NCI-H1417 treated with DMSO at 0.1 percent for 48 hours (cell line): Measurements from ENCODE around the gene CCDC86.

Source experiments
- DNase-seq: peaks from one replicate; lab custom pipeline; 2025; lab: John Stamatoyannopoulos, UW

Gene CCDC86

GRCh38 chr11:60852982-60853950, 11.4 kb downstream of the CCDC86 start:
- no peak for DNase-seq

DNA sequence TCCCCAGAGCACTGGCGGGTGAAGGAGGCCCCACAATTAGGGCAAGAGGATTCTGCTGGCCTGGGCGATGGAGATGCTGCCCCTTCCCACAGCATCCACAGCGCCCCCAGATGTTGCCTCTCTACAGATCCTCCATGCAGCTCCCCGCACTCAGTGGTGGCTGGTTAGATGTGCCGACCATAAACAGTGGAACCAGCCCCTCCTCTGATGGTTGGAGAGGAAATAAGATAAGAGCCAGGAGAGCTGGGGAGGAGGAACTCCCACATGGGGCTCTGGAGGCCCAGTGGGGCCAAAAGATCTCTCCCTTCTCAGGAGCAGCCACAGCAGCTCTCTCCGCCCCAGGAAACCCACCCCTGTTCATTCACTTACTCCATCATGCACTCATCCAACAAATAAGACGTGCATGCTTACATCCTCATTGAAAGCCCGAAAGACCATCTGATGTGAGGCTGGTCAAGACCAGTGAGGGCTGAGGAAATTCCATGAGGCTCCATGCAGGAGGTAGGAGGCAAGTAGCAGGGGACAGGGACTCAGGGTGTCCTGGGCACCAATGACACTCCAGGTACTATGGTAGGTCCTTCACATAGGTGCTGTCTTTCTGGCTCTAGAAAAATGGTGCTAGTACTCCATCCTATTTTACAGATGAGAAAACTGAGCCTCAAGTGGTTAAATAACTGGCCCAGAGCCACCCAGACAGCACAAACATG, 12.4 kb downstream of the CCDC86 start:
- DNase-seq: no peak

GRCh38 chr11:60854847-60855725, 13.2 kb downstream of the CCDC86 start:
- no peak for DNase-seq

- no peak for DNase-seq
Measured at GRCh38 chr11:60855726-60856633, 14.1 kb downstream of the CCDC86 start, which contains the start of gene PTGDR2. PTGDR2 (minus strand) TSS chr11:60855950; CDS start chr11:60853722, 2,228 bp downstream.

DNA sequence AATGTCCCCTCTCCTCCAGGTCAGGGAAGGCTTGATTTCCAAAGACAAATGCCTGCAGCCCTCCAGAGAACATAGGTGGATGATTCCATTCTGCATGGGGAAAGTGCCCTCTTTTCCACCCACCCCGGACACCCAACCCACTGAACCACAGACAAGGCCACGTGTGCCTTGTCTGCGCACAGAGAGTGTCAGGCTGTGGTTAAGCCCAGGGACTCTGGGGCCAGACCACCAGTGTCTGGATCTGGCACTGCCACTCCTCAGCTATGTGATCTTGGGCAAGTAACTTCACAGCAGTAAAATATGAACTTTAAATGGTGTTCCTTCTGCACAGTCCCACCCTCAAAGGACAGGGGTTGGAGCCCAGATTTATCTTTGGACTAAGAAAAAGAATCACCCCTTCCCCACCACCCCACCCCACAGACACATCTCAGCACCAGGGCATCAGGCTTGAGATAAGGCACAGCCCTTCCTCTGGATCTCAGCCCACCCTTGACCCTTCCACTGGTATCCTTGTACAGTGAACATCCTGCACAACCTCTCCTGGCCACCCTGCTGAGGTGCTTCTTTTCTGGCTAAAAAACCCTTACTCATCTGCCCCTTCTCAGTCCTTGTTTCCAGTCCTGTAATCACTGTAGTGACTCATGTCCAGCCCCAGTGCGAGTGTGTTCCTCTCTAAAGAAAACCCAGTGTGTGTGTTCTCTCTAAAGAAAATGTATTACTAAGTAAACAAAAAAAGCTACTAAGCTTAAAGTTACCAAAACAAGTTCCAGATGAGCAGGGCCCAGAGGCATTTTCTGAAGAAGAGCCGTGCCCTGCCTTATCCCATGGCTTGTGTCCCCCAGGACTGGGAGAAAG, 15.7 kb downstream of the CCDC86 start:
- DNase-seq: no peak

GRCh38 chr11:60858236-60858635, 16.3 kb downstream of the CCDC86 start:
- DNase-seq: no peak

DNA sequence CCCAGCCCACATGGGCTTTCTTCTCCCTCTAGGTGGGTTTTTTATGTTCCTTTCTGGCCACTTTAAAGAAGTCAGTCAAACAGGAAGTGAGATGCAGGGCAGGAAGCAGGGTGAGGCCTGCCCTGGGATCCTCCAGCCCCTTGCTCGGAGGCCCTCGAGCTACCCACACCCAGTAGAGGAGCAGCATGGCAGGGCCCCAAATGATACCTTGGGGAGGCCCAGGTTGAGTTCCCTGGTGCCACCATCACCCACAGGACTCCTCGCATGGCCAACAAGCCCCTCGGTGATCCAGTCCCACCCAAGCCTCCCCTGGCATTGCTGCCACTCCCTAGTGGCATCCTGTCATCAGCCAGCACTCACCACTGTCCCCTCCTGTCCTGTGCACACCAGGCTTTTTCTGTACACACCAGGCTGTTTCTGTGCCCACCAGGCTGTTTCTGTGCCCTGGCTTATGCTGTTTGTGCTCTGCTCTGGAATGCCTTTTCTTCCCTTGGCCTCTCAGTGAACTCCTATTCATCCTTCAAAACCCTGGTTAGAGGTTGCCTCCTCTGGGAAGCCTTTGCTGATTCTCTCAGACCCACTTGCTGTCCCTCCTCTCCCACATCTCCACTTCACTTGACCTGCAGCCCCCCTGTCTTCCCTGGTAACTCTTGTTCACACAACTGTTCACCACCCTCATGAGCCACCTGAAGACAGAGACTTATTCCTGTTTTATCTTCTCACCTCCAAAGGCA, 17.0 kb downstream of the CCDC86 start:
- no peak for DNase-seq

DNA sequence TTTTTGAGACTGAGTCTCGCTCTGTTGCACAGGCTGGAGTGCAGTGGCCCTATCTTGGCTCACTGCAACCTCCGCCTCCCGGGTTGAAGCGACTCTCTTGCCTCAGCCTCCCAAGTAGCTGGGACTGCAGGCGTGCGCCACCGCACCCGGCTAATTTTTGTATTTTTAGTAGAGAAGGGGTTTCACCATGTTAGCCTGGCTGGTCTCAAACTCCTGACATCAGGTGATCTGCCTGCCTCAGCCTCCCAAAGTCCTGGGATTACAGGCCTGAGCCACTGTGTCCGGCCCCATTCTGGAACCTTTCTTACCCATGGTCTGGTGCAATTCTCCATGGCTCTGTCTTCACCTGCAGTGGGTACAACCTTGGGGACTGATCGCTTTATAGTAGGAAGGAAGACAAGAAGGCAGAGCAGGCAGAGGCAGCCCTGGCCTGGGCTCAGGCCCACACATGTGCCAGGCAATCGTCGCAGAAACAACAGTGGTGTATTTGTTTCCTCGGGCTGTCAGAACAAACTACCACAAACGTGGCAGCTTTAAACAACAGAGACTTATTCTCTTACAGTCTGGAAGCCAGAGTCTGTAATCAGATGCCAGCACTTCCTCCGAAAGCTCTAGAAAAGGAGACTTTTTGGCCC, 17.8 kb downstream of the CCDC86 start:
- no peak for DNase-seq

GRCh38 chr11:60860943-60861342, 19.0 kb downstream of the CCDC86 start:
- DNase-seq: no peak

GRCh38 chr11:60862171-60862570, 20.3 kb downstream of the CCDC86 start:
- DNase-seq: no peak

DNA sequence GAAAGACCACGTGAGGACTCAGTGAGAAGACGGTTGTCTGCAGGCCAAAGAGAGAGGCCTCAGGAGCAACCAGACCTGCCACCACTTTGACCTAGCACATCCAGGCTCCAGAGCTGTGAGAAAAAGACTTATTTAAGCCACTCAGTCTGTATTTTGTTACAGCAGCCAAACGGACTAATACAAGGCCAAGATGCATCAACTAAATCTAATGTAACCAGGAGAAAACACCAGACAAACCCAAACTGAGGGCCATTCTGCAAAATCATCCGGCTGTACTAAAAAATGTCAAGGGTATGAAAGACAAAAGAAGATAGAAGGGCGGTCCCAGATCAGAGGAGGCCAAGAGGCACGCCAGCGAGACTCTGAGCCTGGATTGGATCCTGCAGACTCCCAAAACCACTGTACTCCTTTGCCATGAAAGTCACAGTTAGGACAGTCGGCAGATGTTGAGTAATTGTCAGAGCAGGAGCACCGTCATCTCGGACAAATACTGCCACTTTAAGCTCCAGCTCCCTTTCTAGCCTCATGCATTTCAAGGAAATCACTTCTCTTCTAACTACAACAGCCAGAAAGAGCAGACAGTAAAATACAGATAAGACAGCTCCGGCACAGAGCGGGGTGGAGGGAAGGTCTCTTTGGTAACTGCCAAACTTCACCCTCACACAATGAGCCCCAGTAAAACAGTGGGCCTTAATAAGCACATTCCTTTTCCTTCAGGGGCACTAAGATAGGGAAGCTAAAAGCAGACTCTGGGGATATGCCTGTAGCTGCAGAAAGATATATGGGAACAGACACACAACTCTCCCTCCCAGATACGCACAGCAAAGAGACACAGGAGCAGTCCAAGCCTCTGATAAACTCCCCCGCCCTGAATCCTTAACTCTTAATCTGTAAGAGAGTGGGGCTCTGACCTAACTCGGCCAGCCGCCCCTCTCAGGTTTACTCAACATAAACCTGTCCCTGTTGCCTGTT, 21.9 kb downstream of the CCDC86 start:
- no peak for DNase-seq

- no peak for DNase-seq
Measured at GRCh38 chr11:60864856-60865513, 23.1 kb downstream of the CCDC86 start.

DNA sequence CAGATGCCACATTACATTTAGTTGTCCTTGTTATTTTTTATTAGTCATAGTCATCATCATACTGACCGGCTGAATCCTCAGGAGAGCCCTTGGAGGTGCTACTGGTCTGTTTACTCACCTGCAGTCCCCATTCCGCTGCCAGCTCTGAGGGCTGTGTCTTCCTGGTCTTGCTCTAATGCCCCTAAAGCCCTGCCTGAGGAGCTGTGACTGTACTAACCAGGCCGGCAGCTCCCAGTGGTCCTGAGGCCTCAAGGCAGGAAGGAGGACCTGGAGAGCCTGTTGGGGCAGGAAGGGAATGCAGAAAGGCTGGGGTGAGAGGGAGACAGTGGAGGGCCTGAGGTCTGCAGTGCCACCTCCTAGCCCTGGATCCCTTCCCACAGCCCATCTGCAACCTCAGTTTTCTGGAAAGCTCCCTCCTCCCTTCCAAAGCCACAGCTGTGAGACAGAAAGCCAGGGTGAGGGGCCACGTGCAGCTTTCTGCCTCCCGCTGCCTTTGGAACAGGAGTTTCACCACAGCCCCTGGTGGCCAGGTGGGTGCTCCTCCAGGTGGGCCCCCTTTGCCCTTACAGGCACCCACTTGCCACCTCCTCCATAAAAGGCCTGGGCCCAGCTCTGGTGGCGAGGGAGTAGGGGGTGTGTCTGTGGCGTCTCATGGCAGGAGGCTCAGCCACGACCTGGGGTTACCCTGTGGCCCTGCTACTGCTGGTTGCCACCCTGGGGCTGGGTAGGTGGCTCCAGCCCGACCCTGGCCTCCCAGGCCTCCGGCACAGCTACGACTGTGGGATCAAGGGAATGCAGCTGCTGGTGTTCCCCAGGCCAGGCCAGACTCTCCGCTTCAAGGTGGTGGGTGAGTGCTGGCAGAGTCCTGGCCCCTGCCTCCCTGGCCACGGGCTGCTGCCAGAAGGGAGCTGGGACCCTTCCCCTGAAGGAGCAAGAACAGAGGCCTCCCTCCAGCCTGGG, 25.3 kb downstream of the CCDC86 start, which contains the start of gene ZP1:
Gene ZP1, plus strand, starts transcription at position 632 of the 960 bp plus-strand sequence. Its CDS starts 20 bp downstream, at position 652.
- peak; percentile 18 for DNase-seq

DNA sequence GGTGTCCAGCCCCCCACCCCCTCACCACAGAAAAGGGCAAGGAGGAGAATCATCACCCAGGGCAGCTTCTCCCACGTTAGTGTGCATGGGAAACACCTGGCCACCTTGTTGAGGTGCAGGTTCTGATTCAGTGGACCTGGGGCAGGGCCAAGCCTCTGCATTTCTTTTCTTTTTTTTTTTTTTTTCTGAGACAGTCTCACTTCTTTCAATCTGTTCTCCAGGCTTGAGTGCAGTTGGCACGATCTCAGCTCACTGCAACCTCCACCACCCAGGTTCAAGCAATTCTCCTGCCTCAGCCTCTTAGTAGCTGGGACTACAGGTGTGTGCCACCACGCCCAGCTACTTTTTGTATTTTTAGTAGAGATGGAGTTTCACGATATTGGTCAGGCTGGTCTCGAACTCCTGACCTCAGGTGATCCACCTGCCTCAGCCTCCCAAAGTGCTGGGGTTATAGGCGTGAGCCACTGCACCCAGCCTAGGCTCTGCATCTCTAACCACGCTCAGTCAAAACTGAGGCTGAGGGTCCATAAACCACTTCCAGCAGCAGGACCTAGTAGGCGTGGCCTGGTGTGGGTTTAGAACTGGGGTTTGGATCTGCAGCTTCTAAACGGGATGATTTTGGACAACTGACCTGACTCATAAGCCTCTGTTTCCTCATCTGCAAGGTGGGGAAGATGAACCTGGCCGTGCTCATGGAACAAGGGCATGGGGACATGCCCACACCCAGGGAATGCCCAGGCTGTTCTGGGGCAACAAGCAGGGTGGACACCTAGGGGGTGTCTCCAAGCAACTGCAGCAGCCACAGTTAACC, 26.2 kb downstream of the CCDC86 start:
- no peak for DNase-seq
